A673 (cell line): Measurements from ENCODE around the gene LARGE1. TPM values are rescaled to one million over a fixed set of nuclear protein-coding genes. Genes with fewer than 3 reads are reported as not detected.

ENCODE experiments used
- BruUV-seq: library from RNA; stranded (reverse); fragments of 400-500 nt; replicated peaks from 2 replicates; lab custom pipeline; 2021; lab: Mats Ljungman, UMichigan
- CTCF ChIA-PET: fragments of 300-600 bp; sonication (Branson Sonifier 250); formaldehyde crosslinking; loops from one replicate; lab custom pipeline; 2022; ENCODE audit warnings: antibody characterized with exemption; lab: Charles Lee
- POLR2A ChIA-PET: fragments of 300-600 bp; sonication (Branson Sonifier 250); formaldehyde crosslinking; loops from one replicate; lab custom pipeline; 2022; ENCODE audit warnings: antibody characterized with exemption; ENCODE audit not compliant: low non-redundant PET; lab: Charles Lee
- DNase-seq: peaks from one replicate; pipeline ENCODE4 v3.0.0-alpha.2; 2015; ENCODE audit warnings: low spot score
- H3K27ac ChIP-seq: fragments of 200-600 bp; sonication (generic); 2 replicates; pipeline ENCODE4 v1.5.1; 2016; ENCODE audit warnings: mixed run types, low read depth, mild to moderate bottlenecking, mixed read lengths, antibody characterized with exemption, low read length; ENCODE audit not compliant: poor library complexity, severe bottlenecking
- H3K27me3 ChIP-seq: fragments of 200-600 bp; sonication (generic); replicated peaks from 2 replicates; pipeline ENCODE4 v1.6.1; 2017; ENCODE audit warnings: mixed run types, low read depth, mild to moderate bottlenecking, mixed read lengths, antibody characterized with exemption, low read length; ENCODE audit not compliant: insufficient read depth, poor library complexity
- H3K36me3 ChIP-seq: fragments of 200-600 bp; sonication (generic); 2 replicates; pipeline ENCODE4 v1.6.1; 2016; ENCODE audit warnings: mixed run types, mild to moderate bottlenecking, mixed read lengths, antibody characterized with exemption, low read length; ENCODE audit not compliant: insufficient read depth, poor library complexity, severe bottlenecking
- H3K4me1 ChIP-seq: fragments of 200-600 bp; sonication (generic); 2 replicates; pipeline ENCODE4 v1.6.1; 2017; ENCODE audit warnings: mixed run types, mild to moderate bottlenecking, mixed read lengths, antibody characterized with exemption, low read length; ENCODE audit not compliant: insufficient read depth, poor library complexity, severe bottlenecking
- H3K4me3 ChIP-seq: fragments of 200-600 bp; sonication (generic); 2 replicates; pipeline ENCODE4 v1.5.1; 2016; ENCODE audit warnings: low read depth, mixed run types, mild to moderate bottlenecking, mixed read lengths, low read length; ENCODE audit not compliant: poor library complexity, severe bottlenecking
- H3K9me3 ChIP-seq: fragments of 200-600 bp; sonication (generic); 2 replicates; pipeline ENCODE4 v1.6.1; 2016; ENCODE audit warnings: mixed run types, low read depth, mild to moderate bottlenecking, mixed read lengths, antibody characterized with exemption, low read length; ENCODE audit not compliant: poor library complexity, severe bottlenecking
- CTCF ChIP-seq: fragments of 300-800, 200-600 bp; sonication (generic); conservative IDR thresholded peaks from 2 replicates; pipeline ENCODE4 v1.5.1; 2017; ENCODE audit warnings: low read depth, mild to moderate bottlenecking, antibody characterized with exemption, low read length, moderate library complexity, mixed read lengths
- EZH2 ChIP-seq: fragments of 200-600 bp; sonication (generic); IDR thresholded peaks from 2 replicates; pipeline ENCODE4 v1.6.1; 2017; ENCODE audit warnings: borderline replicate concordance, low read depth, mild to moderate bottlenecking, mixed read lengths, antibody characterized with exemption, low read length; ENCODE audit not compliant: poor library complexity, severe bottlenecking
- intact Hi-C: fragments of 100-400 bp; cut with micrococcal nuclease; formaldehyde crosslinking; loops from one replicate; pipeline ENCODE4 v1.10.0; 2022; ENCODE audit not compliant: unreplicated experiment
- total RNA-seq: library from RNA; stranded (reverse); gene quantifications from 2 replicates; pipeline ENCODE4 v1.2.3, GENCODE V29; 2021

Gene LARGE1
- total RNA-seq, 1 experiment from 2014 or later: not detected

- no peak for DNase-seq
- H3K4me1 ChIP-seq: no peaks in the 10 kb centered on the region
- no TSS peak for BruUV-seq
- H3K9me3 ChIP-seq: peaks cover 10% of the 10 kb centered on the region
- intact Hi-C loops: no loop called here
- no peaks in the 10 kb centered on the region for H3K36me3 ChIP-seq
- H3K27ac ChIP-seq: no peak overlapping the region
- ChIA-PET CTCF (no interaction called here), POLR2A (no interaction called here)
- TF ChIP-seq CTCF (no peak), EZH2 (no peak)
- H3K4me3 ChIP-seq: no peak overlapping the region
- no peaks in the 10 kb centered on the region for H3K27me3 ChIP-seq
Observed at GRCh38 chr22:33404723-33405122, 515.6 kb downstream of the LARGE1 start.

- no peak for TF ChIP-seq CTCF
- TF ChIP-seq EZH2: no peak
- intact Hi-C loops: no loop called here
- Histone ChIP-seq H3K27me3 (no peaks in the 10 kb centered on the region), H3K27ac (no peak overlapping the region), H3K4me3 (no peak overlapping the region), H3K9me3 (peaks cover 21% of the 10 kb centered on the region), H3K36me3 (no peaks in the 10 kb centered on the region), H3K4me1 (no peaks in the 10 kb centered on the region)
- DNase-seq: no peak
- POLR2A ChIA-PET: no interaction called here
- BruUV-seq: no TSS peak
- CTCF ChIA-PET: no interaction called here
Observed at GRCh38 chr22:33402325-33402724, 518.0 kb downstream of the LARGE1 start.

GRCh38 chr22:33401291-33401690 is 519.0 kb downstream of the LARGE1 start:
- Histone ChIP-seq H3K27ac (no peak overlapping the region), H3K4me3 (no peak overlapping the region), H3K4me1 (no peaks in the 10 kb centered on the region), H3K27me3 (no peaks in the 10 kb centered on the region), H3K36me3 (no peaks in the 10 kb centered on the region), H3K9me3 (peaks cover 18% of the 10 kb centered on the region)
- ChIA-PET CTCF (no interaction called here), POLR2A (no interaction called here)
- no peak for TF ChIP-seq EZH2
- no peak for TF ChIP-seq CTCF
- no TSS peak for BruUV-seq
- intact Hi-C loops: no loop called here
- DNase-seq: no peak
